ENCODE measurements around the gene UMOD. TPM values are rescaled to one million over a fixed set of nuclear protein-coding genes. Genes with fewer than 3 reads are reported as not detected.

UMOD gene
- total and polyA plus RNA-seq, 7 donors, result not detected

DNA sequence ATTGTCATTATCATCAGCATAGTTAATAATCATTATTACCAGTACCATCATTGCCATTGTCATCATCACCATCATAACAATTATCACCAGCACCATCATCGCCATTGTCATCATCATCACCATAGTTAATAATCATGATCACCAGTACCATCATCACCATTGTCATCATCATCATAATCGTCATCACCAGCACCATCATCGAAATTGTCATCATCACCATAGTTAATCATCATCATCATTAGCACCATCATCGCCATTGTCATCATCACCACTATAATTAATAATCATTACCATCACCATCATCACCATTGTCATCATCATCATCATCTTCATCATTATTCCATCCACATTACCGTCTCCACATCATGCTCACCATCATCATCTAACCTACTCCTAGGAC lies 38.5 kb upstream of the UMOD start:
- Histone ChIP-seq H3K27me3 (peaks cover 0 to 9% (median 5%) of the 10 kb centered on the region in 3 donors), H3K4me3 (no peak overlapping the region), H3K36me3 (no peaks in the 10 kb centered on the region), H3K4me1 (peaks cover 0 to 19% (median 14%) of the 10 kb centered on the region in 4 donors), H3K9me3 (no peaks in the 10 kb centered on the region), H3K27ac (no peak overlapping the region)
- 92 to 95% methylated on average over 5 of the region's 5 CpGs for WGBS, 2 donors
- DNase-seq, result no peak
- intact Hi-C loops (cut with DNase I), result no loop called here
- TF ChIP-seq EP300 (IDR thresholded peaks at IDR 0.05), result no peak
- TF ChIP-seq POLR2AphosphoS5 (IDR thresholded peaks at IDR 0.05), result no peak
- TF ChIP-seq, protein P1, sequence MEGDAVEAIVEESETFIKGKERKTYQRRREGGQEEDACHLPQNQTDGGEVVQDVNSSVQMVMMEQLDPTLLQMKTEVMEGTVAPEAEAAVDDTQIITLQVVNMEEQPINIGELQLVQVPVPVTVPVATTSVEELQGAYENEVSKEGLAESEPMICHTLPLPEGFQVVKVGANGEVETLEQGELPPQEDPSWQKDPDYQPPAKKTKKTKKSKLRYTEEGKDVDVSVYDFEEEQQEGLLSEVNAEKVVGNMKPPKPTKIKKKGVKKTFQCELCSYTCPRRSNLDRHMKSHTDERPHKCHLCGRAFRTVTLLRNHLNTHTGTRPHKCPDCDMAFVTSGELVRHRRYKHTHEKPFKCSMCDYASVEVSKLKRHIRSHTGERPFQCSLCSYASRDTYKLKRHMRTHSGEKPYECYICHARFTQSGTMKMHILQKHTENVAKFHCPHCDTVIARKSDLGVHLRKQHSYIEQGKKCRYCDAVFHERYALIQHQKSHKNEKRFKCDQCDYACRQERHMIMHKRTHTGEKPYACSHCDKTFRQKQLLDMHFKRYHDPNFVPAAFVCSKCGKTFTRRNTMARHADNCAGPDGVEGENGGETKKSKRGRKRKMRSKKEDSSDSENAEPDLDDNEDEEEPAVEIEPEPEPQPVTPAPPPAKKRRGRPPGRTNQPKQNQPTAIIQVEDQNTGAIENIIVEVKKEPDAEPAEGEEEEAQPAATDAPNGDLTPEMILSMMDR (IDR thresholded peaks at IDR 0.05), result no peak
- TF ChIP-seq POLR2A (IDR thresholded peaks at IDR 0.05), result no peak

DNA sequence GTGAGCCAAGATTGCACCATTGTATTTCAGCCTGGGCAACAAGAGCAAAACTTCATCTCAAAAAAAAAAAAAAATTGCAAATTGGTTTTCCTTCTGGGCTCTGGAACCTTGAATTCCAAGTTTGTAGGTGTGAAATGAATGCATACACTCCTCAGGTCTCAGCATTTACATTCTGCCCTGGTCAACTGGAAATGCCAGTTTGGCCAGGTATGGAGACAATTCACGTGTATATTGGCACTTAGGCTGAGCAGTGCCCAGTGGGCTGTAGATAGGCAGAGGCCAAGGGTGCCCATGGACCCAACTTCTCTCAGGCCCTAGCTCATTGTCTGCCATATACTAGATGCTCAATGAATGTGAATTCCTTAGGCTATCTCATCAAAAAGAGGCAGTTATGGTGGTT lies 36.3 kb upstream of the UMOD start:
- intact Hi-C loops (cut with DNase I), result no loop called here
- TF ChIP-seq POLR2AphosphoS5 (IDR thresholded peaks at IDR 0.05) (no peak), POLR2A (IDR thresholded peaks at IDR 0.05) (no peak), EP300 (IDR thresholded peaks at IDR 0.05) (no peak)
- TF ChIP-seq, protein P1 (IDR thresholded peaks at IDR 0.05), result no peak
- H3K4me3 ChIP-seq, result no peak overlapping the region
- H3K27ac ChIP-seq, result no peak overlapping the region
- DNase-seq, result no peak
- H3K4me1 ChIP-seq, result peaks cover 0 to 15% (median 7%) of the 10 kb centered on the region in 4 donors
- 22 to 68% methylated on average over 1 of the region's 1 CpG for WGBS, 2 donors
- no peaks in the 10 kb centered on the region for H3K9me3 ChIP-seq
- H3K27me3 ChIP-seq, result peaks cover 0 to 12% (median 5%) of the 10 kb centered on the region in 3 donors
- no peaks in the 10 kb centered on the region for H3K36me3 ChIP-seq

DNA sequence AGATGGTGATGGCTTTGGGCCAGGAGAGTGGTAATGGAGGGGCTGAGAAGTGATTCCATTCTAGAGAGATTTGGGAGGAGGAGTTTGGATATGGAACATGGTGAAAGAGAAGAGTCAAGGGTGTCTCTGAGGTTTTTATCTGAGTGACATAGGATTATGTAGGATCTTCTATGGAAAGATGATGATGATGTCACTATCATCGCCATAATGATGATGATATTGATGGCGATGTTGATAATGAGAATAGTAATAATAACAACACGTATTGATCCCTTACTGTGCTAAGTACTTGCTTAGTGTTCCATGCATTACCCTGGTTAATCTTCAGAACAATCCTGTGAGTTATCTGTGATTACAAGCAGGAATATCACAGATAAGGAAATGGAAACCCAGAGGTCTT lies 35.5 kb upstream of the UMOD start:
- Histone ChIP-seq H3K4me3 (no peak overlapping the region), H3K27ac (no peak overlapping the region), H3K4me1 (peaks cover 0 to 6% (median 0%) of the 10 kb centered on the region in 4 donors), H3K9me3 (no peaks in the 10 kb centered on the region), H3K27me3 (peaks cover 0 to 12% (median 5%) of the 10 kb centered on the region in 3 donors), H3K36me3 (no peaks in the 10 kb centered on the region)
- WGBS, 2 donors, result 95 to 97% methylated on average over 3 of the region's 3 CpGs
- DNase-seq, result no peak
- intact Hi-C loops (cut with DNase I), result no loop called here
- TF ChIP-seq EP300 (IDR thresholded peaks at IDR 0.05), result no peak

DNA sequence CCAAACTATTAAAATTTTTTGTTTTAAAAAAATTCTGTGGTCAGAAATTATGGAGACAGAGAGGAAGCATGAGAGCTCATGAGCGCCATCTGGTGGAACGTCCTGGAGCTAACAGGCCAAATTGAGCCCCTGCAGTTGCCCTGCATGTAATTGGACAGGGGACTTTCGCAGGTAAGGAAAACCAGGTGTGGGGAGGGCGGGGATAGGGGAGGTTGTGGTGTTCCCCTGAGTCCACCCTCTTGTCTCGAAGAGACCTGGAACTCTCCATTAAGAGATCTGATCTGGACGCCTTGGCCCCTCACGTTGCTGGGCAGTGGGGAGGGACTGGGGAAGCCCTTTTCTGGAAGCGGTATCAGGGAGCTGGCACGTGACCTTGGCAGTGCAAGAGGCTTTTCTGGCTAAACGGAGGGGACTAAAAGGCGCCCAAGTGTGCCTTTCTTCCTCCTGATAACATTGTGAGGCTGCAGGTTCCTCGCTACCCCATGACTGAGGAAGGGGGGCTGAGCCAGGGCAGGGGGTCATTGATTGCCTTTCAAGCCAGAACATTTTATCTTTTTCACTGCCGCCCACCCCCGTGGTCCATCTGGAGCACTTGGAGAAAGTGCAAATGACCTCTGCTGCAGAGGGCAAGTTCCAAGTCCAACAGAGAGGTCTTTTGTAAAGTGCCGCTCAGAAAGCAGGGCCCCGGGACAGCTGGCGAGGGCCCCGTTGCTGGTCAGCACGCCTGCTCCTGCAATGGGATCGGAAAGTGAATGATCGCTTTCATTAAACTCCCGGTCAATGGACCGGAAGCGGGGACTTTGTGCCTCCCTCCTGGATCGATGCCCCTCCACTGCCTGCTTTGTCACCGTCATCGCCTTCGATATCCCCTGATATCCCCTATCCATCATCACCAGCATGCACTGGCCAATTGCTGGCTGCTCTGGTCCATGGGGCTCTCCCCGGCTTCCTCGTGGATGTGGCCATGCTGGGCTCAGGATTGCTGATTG lies 33.6 kb upstream of the UMOD start:
- peaks cover 0 to 12% (median 5%) of the 10 kb centered on the region in 3 donors for H3K27me3 ChIP-seq
- H3K4me3 ChIP-seq, result peak overlapping the region in 1 of 4 donors; percentile 10
- TF ChIP-seq POLR2AphosphoS5 (IDR thresholded peaks at IDR 0.05), result no peak
- TF ChIP-seq, protein P1 (IDR thresholded peaks at IDR 0.05), result peak; percentile 14 to 84 (median 53)
- peak; percentile 74 for DNase-seq
- H3K36me3 ChIP-seq, result no peaks in the 10 kb centered on the region
- intact Hi-C loops (cut with DNase I), result no loop called here
- H3K4me1 ChIP-seq, result peaks cover 0 to 6% (median 0%) of the 10 kb centered on the region in 4 donors
- WGBS, 2 donors, result 30 to 44% methylated on average over 30 of the region's 30 CpGs
- no peaks in the 10 kb centered on the region for H3K9me3 ChIP-seq
- H3K27ac ChIP-seq, result no peak overlapping the region
